ENCODE results near the gene INHBE.

INHBE gene

GRCh38 chr12:57456737-57457490 is 1.8 kb downstream of the INHBE start:
- no peak overlapping the region for H3K4me3 ChIP-seq
- no peak for TF ChIP-seq Cebpa-rat (IDR thresholded peaks at IDR 0.05)
- peak overlapping the region in 9 of 11 experiments; percentile 11 to 97 (median 83); a peak in 10 of 22 replicates for H3K4me2 ChIP-seq
- H4K20me1 ChIP-seq, result peaks cover 0 to 9% (median 0%) of the 10 kb centered on the region in 11 experiments; a peak in 4 of 22 replicates
- peaks cover 7 to 20% (median 17%) of the 10 kb centered on the region in 11 experiments for H3K27me3 ChIP-seq
- H3K4me1 ChIP-seq, result peaks cover 60 to 84% (median 79%) of the 10 kb centered on the region in 10 experiments
- H3K36me3 ChIP-seq, result no peaks in the 10 kb centered on the region
- no peaks in the 10 kb centered on the region for H3K9me3 ChIP-seq (replicated peaks in 1 of 11)
- H3K9ac ChIP-seq, result no peak overlapping the region
- peak overlapping the region in 3 of 11 experiments; percentile 3 to 92 (median 22); a peak in 1 of 22 replicates for H3K27ac ChIP-seq

GRCh38 chr12:57458665-57459054 is 3.6 kb downstream of the INHBE start:
- H3K9ac ChIP-seq, result peak overlapping the region; percentile 67 to 90 (median 82)
- peaks cover 0 to 9% (median 0%) of the 10 kb centered on the region in 11 experiments; a peak in 4 of 22 replicates for H4K20me1 ChIP-seq
- peak overlapping the region; percentile 56 to 75 (median 70) for H3K4me3 ChIP-seq
- no peaks in the 10 kb centered on the region for H3K9me3 ChIP-seq (replicated peaks in 1 of 11)
- no peaks in the 10 kb centered on the region for H3K36me3 ChIP-seq
- peak overlapping the region; percentile 75 to 97 (median 88) for H3K27ac ChIP-seq
- no peak for TF ChIP-seq Cebpa-rat (IDR thresholded peaks at IDR 0.05)
- peaks cover 53 to 82% (median 75%) of the 10 kb centered on the region in 10 experiments for H3K4me1 ChIP-seq
- H3K27me3 ChIP-seq, result peaks cover 7 to 22% (median 18%) of the 10 kb centered on the region in 11 experiments
- peak overlapping the region; percentile 89 to 100 (median 99) for H3K4me2 ChIP-seq

GRCh38 chr12:57459055-57459749 is 4.1 kb downstream of the INHBE start:
- Histone ChIP-seq H3K9ac (peak overlapping the region; percentile 67 to 90 (median 82)), H3K4me2 (peak overlapping the region; percentile 89 to 100 (median 99)), H3K27ac (peak overlapping the region; percentile 75 to 97 (median 88)), H4K20me1 (peaks cover 0 to 9% (median 0%) of the 10 kb centered on the region in 11 experiments; a peak in 4 of 22 replicates), H3K36me3 (no peaks in the 10 kb centered on the region), H3K4me3 (peak overlapping the region; percentile 56 to 75 (median 70)), H3K4me1 (peaks cover 52 to 79% (median 75%) of the 10 kb centered on the region in 10 experiments), H3K27me3 (peaks cover 7 to 22% (median 18%) of the 10 kb centered on the region in 11 experiments), H3K9me3 (replicated peaks in 1 of 11) (no peaks in the 10 kb centered on the region)
- no peak for TF ChIP-seq Cebpa-rat (IDR thresholded peaks at IDR 0.05)

DNA sequence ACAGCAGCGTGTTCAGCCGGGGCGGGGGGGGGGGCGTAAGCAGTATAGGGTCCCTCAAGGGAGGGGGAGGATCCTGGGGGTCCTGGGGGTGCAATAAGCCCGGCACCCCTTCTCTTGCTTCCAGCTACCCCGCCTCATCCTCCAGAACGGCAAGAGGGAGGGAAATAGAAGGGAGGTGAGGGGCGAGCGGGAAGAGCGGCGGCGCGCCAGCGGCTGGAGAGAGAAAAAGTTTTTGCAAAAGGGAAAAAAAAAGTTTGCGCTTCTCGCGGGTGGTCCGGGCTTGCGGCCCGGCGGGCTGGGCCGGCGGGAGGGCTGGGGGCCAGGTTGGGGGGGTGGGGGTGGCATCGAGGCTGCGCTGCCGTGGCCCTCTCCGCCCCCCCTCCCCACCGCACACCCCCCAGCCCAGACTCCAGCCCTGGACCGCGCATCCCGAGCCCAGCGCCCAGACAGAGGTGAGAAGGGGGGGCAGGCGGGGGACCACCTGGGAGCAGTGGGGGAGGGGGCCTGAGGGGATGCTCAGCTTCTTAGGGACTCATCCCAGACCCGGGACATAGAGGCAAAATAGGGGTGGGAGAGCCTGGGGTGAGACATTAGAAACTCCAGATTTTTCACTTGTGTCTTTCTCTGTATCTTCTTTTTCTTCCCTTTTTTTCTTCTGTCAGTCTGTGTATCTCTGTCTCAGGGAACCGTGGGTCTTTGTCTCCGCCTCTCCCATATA is 4.8 kb downstream of the INHBE start, which contains the start of gene GLI1:
TSS of gene GLI1 (plus strand) at position 36 of the 718 bp plus-strand sequence. CDS start 3,907 bp downstream, outside the sequence.
- H3K4me3 ChIP-seq, result peak within 1 kb of the TSS; percentile 56 to 75 (median 70)
- peak within 1 kb of the TSS; percentile 67 to 90 (median 82) for H3K9ac ChIP-seq
- no peaks in the 10 kb centered on the region for H3K9me3 ChIP-seq (replicated peaks in 1 of 11)
- H3K27me3 ChIP-seq, result peaks cover 7 to 22% (median 18%) of the 10 kb centered on the region in 11 experiments
- peaks cover 0 to 9% (median 0%) of the 10 kb centered on the region in 11 experiments; a peak in 4 of 22 replicates for H4K20me1 ChIP-seq
- no peak for TF ChIP-seq Cebpa-rat (IDR thresholded peaks at IDR 0.05)
- H3K4me1 ChIP-seq, result peaks cover 45 to 74% (median 69%) of the 10 kb centered on the region in 10 experiments
- no peaks in the 10 kb centered on the region for H3K36me3 ChIP-seq
- H3K27ac ChIP-seq, result peak within 1 kb of the TSS; percentile 75 to 97 (median 88)
- H3K4me2 ChIP-seq, result peak within 1 kb of the TSS; percentile 89 to 100 (median 99)

DNA sequence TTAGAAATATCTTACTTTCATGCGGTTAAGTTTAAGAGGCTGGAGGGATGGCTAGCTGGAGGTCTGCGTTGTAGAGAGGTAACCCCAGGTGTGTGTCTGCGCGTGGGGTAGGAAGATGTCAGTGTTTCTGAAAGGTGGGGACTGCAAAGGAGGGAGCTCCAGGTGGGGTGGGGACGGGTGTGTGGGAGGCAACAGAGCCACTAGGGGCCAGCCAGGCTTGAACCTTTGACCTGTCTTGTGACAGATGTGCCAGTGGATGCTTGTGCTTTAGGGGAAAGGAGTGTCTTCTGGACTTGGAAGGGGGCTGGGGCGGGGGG is 5.3 kb downstream of the INHBE start:
- H4K20me1 ChIP-seq, result peaks cover 0 to 9% (median 0%) of the 10 kb centered on the region in 11 experiments; a peak in 4 of 22 replicates
- peak overlapping the region in 6 of 11 experiments; percentile 28 to 71 (median 56); a peak in 7 of 22 replicates for H3K9ac ChIP-seq
- no peak for TF ChIP-seq Cebpa-rat (IDR thresholded peaks at IDR 0.05)
- no peaks in the 10 kb centered on the region for H3K9me3 ChIP-seq (replicated peaks in 1 of 11)
- H3K36me3 ChIP-seq, result no peaks in the 10 kb centered on the region
- H3K4me3 ChIP-seq, result peak overlapping the region; percentile 56 to 75 (median 70); a peak in 19 of 20 replicates
- H3K27ac ChIP-seq, result no peak overlapping the region
- H3K27me3 ChIP-seq, result peaks cover 7 to 22% (median 18%) of the 10 kb centered on the region in 11 experiments
- H3K4me2 ChIP-seq, result peak overlapping the region; percentile 89 to 100 (median 99)
- peaks cover 42 to 72% (median 65%) of the 10 kb centered on the region in 10 experiments for H3K4me1 ChIP-seq

- TF ChIP-seq Cebpa-rat (IDR thresholded peaks at IDR 0.05), result no peak
- Histone ChIP-seq H3K27me3 (peaks cover 7 to 22% (median 18%) of the 10 kb centered on the region in 11 experiments), H3K4me1 (peaks cover 42 to 72% (median 61%) of the 10 kb centered on the region in 10 experiments), H3K4me3 (peak overlapping the region; percentile 56 to 75 (median 69)), H3K4me2 (peak overlapping the region; percentile 89 to 100 (median 99)), H3K9me3 (replicated peaks in 1 of 11) (no peaks in the 10 kb centered on the region), H3K9ac (peak overlapping the region; percentile 40 to 72 (median 69); a peak in 19 of 22 replicates), H3K36me3 (no peaks in the 10 kb centered on the region), H3K27ac (peak overlapping the region in 1 of 11 experiments; percentile 18; a peak in 1 of 22 replicates), H4K20me1 (peaks cover 0 to 9% (median 0%) of the 10 kb centered on the region in 11 experiments; a peak in 5 of 22 replicates)
Observed at GRCh38 chr12:57460841-57461275, 5.8 kb downstream of the INHBE start.

GRCh38 chr12:57461276-57461916 is 6.3 kb downstream of the INHBE start:
- peaks cover 0 to 11% (median 0%) of the 10 kb centered on the region in 11 experiments; a peak in 6 of 22 replicates for H4K20me1 ChIP-seq
- H3K27ac ChIP-seq, result peak overlapping the region in 3 of 11 experiments; percentile 18 to 29 (median 20); a peak in 2 of 22 replicates
- peak overlapping the region; percentile 56 to 75 (median 69) for H3K4me3 ChIP-seq
- no peak for TF ChIP-seq Cebpa-rat (IDR thresholded peaks at IDR 0.05)
- peak overlapping the region; percentile 89 to 100 (median 99) for H3K4me2 ChIP-seq
- no peaks in the 10 kb centered on the region for H3K9me3 ChIP-seq (replicated peaks in 1 of 11)
- peaks cover 43 to 72% (median 57%) of the 10 kb centered on the region in 10 experiments for H3K4me1 ChIP-seq
- no peaks in the 10 kb centered on the region for H3K36me3 ChIP-seq
- peak overlapping the region; percentile 54 to 76 (median 71) for H3K9ac ChIP-seq
- peaks cover 7 to 22% (median 18%) of the 10 kb centered on the region in 11 experiments for H3K27me3 ChIP-seq
